Measurements from ENCODE around the gene AGMAT.

DNA sequence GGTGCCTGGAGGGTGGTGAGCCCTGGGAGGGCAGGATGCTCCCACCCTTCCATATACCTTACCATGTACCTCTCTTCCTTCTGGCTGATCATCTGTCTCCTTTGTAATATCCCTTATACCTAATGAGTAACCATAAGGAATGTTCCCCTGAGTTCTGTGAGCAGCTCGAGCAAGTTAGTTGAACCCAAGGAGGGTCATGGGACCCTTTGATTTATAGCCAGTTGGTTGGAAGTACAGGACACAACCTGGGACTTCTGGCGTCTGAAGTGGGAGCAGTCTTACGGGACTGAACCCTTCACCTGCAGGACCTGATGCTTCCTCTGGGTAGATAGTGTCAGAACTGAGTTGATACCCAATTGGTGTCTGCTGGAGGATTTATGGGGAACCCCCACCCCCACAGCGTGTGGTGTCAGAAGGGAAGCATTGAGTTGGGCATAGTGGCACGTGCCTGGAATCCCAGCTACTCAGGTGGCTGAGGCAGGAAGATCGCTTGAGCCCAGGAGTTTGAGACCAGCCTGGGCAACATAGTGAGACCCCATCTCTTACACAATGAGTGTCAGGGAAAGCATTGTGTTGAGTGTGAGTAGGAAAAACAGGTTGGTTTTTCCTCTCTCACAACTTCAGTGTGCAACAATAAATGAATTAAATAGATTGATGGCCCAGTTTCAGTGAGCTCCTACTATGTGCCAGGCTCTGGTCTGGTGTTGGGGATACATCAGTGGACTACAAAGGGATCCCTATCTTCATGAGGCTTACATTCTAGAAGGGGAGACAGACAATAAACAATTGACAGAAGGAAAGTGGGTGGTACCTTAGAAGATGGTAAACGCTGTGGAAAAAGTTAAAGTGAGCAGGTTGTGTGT is 42.2 kb downstream of the AGMAT start:
- TF ChIP-seq, protein P1, sequence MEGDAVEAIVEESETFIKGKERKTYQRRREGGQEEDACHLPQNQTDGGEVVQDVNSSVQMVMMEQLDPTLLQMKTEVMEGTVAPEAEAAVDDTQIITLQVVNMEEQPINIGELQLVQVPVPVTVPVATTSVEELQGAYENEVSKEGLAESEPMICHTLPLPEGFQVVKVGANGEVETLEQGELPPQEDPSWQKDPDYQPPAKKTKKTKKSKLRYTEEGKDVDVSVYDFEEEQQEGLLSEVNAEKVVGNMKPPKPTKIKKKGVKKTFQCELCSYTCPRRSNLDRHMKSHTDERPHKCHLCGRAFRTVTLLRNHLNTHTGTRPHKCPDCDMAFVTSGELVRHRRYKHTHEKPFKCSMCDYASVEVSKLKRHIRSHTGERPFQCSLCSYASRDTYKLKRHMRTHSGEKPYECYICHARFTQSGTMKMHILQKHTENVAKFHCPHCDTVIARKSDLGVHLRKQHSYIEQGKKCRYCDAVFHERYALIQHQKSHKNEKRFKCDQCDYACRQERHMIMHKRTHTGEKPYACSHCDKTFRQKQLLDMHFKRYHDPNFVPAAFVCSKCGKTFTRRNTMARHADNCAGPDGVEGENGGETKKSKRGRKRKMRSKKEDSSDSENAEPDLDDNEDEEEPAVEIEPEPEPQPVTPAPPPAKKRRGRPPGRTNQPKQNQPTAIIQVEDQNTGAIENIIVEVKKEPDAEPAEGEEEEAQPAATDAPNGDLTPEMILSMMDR (IDR thresholded peaks at IDR 0.05): no peak
- no peak for TF ChIP-seq POLR2A (IDR thresholded peaks at IDR 0.05)

All from tibial nerve (tissue), 3 donors.